Right atrium auricular region (tissue), 2 donors: ENCODE measurements around the gene ATG2A. TPM values are rescaled to one million over a fixed set of nuclear protein-coding genes. Genes with fewer than 3 reads are reported as not detected.

Source experiments
- DNase-seq: peaks from one replicate; pipeline ENCODE4 v3.0.0-alpha.2; 2019; ENCODE audit warnings: low spot score
- H3K27ac ChIP-seq, 2 donors: fragments of 200-600 bp; sonication (generic); 1 replicate in 1 of 2; 2 replicates in 1 of 2; pipeline ENCODE4 v1.5.1; 2016 to 2019
- H3K27me3 ChIP-seq, 2 donors: fragments of 200-600 bp; sonication (generic); one replicate each; pipeline versions ENCODE4 v1.5.1 to v1.6.0; 2017 to 2019
- H3K36me3 ChIP-seq: fragments of 200-600 bp; sonication (generic); one replicate; pipeline ENCODE4 v1.5.1; 2016
- H3K4me1 ChIP-seq, 2 donors: fragments of 200-600 bp; sonication (generic); one replicate each; pipeline versions ENCODE4 v1.5.1 to v1.6.0; 2017 to 2019
- H3K4me3 ChIP-seq, 2 donors: fragments of 200-600 bp; sonication (generic); 1 replicate in 1 of 2; 2 replicates in 1 of 2; pipeline ENCODE4 v1.5.1; 2017 to 2019; ENCODE audit warnings: mild to moderate bottlenecking in 1 of 2, moderate library complexity in 1 of 2
- H3K9me3 ChIP-seq, 2 donors: fragments of 200-600 bp; sonication (generic); one replicate each; pipeline ENCODE4 v1.5.1; 2019
- total RNA-seq, 2 donors: library from RNA; depleted of rRNA; stranded (reverse); fragments of >200 nt; gene quantifications; one replicate each; pipeline ENCODE4 v1.1.0, GENCODE V29; 2016
- TF ChIP-seq, protein P1 (sequence below), 2 donors: fragments of 200-600 bp; sonication (generic); IDR thresholded peaks; one replicate each; pipeline ENCODE4 v1.5.1; 2019; ENCODE audit warnings: antibody characterized with exemption in 2 of 2

ATG2A gene
- total RNA-seq, 2 donors from 2014 or later = 16.0 to 24.1 TPM

DNA sequence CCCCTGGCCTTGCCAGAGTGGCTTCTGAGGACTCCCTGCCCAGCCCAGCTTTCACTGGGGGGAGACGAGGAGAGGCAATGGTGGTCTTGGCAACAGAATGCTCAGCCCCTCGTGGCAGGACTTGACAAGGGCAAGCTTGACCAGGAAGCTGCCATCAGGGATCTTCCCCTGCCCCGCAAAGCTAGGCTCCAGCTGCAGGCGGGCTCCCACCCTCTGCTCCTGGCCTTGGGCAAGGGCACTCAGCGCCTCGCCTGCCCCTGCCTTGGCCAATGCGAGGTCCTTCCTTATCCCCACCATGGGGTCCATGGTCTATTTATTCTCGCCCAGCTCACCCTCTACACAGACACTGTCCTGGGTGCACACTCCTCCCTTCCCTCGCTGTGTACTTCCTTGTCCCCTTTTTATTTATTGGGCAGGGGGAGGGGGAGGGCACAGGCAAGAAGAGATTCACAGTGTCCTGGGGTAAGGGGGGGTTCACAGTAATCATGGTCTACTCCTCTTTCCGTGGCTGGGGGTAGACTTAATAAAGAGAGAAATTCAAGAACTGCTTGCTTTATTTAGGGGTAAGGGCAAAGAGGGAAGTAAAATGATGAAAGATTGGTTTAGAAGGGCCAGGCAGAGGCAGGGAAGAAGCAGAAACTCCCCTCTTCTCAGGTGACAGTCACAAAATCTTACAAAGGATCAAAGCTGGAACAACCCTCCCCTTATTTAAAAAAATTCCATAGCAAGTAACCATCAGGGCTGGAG is 17.1 kb upstream of the ATG2A start:
- H3K4me1 ChIP-seq = no peaks in the 10 kb centered on the region
- H3K27me3 ChIP-seq = no peaks in the 10 kb centered on the region
- H3K27ac ChIP-seq = no peak overlapping the region
- no peak overlapping the region for H3K4me3 ChIP-seq
- TF ChIP-seq, protein P1, sequence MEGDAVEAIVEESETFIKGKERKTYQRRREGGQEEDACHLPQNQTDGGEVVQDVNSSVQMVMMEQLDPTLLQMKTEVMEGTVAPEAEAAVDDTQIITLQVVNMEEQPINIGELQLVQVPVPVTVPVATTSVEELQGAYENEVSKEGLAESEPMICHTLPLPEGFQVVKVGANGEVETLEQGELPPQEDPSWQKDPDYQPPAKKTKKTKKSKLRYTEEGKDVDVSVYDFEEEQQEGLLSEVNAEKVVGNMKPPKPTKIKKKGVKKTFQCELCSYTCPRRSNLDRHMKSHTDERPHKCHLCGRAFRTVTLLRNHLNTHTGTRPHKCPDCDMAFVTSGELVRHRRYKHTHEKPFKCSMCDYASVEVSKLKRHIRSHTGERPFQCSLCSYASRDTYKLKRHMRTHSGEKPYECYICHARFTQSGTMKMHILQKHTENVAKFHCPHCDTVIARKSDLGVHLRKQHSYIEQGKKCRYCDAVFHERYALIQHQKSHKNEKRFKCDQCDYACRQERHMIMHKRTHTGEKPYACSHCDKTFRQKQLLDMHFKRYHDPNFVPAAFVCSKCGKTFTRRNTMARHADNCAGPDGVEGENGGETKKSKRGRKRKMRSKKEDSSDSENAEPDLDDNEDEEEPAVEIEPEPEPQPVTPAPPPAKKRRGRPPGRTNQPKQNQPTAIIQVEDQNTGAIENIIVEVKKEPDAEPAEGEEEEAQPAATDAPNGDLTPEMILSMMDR (IDR thresholded peaks at IDR 0.05) = no peak
- no peak for DNase-seq
- H3K36me3 ChIP-seq = peaks cover 53% of the 10 kb centered on the region
- no peaks in the 10 kb centered on the region for H3K9me3 ChIP-seq

DNA sequence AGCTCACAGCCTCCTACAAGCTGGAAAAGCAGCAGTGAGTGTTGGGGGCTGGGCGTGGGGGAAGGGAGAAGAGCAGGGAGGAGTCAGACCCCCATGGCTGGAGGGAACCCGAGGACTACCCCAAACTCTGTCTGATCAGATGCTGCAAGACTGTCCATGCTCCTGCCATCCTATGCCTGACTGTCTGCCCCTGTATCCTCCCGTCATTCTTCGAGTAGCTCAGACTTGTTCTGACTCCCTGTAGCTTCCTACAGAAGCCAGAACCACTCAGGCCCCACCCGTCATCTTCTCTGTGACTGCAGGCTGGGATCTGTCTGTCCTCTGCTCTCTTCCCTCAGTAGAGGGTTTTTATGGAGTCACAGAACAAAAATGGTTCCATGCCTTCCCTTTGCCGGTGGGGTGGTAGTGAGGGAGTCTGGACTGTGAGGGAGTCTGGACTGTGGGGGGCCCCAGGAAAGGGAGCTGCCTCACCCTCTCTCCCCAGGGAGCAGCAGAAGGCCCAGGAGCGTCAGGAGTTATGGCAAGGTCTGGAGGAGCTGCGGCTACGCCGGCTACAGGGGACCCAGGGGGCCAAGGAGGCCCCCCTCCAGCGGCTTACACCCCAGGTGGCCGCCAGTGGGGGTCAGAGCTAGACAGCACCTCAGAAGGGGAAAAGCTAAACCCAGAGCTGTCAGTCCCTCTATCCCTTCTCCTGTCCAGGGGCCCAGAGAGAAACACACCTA is 16.4 kb upstream of the ATG2A start:
- Histone ChIP-seq H3K9me3 (no peaks in the 10 kb centered on the region), H3K36me3 (peaks cover 61% of the 10 kb centered on the region), H3K27ac (no peak overlapping the region), H3K27me3 (no peaks in the 10 kb centered on the region), H3K4me3 (no peak overlapping the region), H3K4me1 (no peaks in the 10 kb centered on the region)
- TF ChIP-seq, protein P1 (IDR thresholded peaks at IDR 0.05) = no peak
- no peak for DNase-seq

DNA sequence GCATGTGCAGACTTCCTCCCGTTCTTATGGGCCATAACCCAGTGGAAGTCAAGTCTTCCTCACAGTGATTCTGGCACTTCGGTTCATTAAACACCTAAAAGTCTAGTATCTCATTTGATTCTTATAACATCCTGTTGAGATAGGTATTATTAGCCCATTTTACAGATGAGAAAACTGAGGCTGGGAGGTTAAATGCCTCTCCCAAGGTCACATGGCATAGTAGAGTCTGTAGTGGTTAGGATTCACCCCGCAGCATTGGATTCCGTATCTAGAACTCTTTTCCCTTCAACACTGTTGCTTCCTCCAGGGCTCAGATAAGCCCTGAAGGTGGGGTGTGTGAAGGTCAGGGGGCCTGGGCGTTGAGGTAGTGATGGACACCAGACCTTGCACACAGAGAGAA is 15.3 kb upstream of the ATG2A start:
- H3K27me3 ChIP-seq = no peaks in the 10 kb centered on the region
- H3K4me1 ChIP-seq = no peaks in the 10 kb centered on the region
- peaks cover 69% of the 10 kb centered on the region for H3K36me3 ChIP-seq
- no peak overlapping the region for H3K4me3 ChIP-seq
- TF ChIP-seq, protein P1 (IDR thresholded peaks at IDR 0.05) = no peak
- no peak overlapping the region for H3K27ac ChIP-seq
- DNase-seq = no peak
- no peaks in the 10 kb centered on the region for H3K9me3 ChIP-seq

- H3K9me3 ChIP-seq = no peaks in the 10 kb centered on the region
- H3K27ac ChIP-seq = no peak overlapping the region
- peaks cover 75% of the 10 kb centered on the region for H3K36me3 ChIP-seq
- H3K27me3 ChIP-seq = no peaks in the 10 kb centered on the region
- TF ChIP-seq, protein P1 (IDR thresholded peaks at IDR 0.05) = no peak
- DNase-seq = no peak
- H3K4me1 ChIP-seq = peaks cover 0 to 5% of the 10 kb centered on the region in 2 donors
- no peak overlapping the region for H3K4me3 ChIP-seq
Measured at GRCh38 chr11:64931290-64931689, 14.3 kb upstream of the ATG2A start.

DNA sequence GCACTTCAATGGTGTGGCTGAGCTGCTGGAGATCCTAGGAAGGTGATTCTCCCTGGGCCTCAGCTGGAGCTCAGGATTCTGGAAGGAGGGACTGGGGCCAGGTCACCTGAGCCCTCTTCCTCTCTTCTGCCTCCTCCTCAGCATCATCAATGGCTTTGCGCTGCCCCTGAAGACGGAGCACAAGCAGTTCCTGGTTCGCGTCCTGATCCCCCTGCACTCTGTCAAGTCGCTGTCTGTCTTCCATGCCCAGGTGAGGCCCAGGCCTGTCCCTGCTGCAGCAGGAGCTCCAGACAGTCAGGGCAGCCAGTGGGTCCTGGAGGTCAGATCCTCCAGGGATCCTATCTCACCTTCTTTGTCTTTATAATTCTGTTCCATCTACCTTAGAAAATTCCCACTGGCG is 13.3 kb upstream of the ATG2A start:
- Histone ChIP-seq H3K9me3 (no peaks in the 10 kb centered on the region), H3K27ac (no peak overlapping the region), H3K4me1 (peaks cover 0 to 14% of the 10 kb centered on the region in 2 donors), H3K27me3 (no peaks in the 10 kb centered on the region), H3K4me3 (no peak overlapping the region), H3K36me3 (peaks cover 75% of the 10 kb centered on the region)
- TF ChIP-seq, protein P1 (IDR thresholded peaks at IDR 0.05) = no peak
- DNase-seq = no peak
